Measurements from ENCODE around the gene TUG1. TPM values are rescaled to one million over a fixed set of nuclear protein-coding genes. Genes with fewer than 3 reads are reported as not detected.

TUG1 gene
- total RNA-seq, 4 donors from 2014 or later, result 81.6 to 127 (median 92.9) TPM

DNA sequence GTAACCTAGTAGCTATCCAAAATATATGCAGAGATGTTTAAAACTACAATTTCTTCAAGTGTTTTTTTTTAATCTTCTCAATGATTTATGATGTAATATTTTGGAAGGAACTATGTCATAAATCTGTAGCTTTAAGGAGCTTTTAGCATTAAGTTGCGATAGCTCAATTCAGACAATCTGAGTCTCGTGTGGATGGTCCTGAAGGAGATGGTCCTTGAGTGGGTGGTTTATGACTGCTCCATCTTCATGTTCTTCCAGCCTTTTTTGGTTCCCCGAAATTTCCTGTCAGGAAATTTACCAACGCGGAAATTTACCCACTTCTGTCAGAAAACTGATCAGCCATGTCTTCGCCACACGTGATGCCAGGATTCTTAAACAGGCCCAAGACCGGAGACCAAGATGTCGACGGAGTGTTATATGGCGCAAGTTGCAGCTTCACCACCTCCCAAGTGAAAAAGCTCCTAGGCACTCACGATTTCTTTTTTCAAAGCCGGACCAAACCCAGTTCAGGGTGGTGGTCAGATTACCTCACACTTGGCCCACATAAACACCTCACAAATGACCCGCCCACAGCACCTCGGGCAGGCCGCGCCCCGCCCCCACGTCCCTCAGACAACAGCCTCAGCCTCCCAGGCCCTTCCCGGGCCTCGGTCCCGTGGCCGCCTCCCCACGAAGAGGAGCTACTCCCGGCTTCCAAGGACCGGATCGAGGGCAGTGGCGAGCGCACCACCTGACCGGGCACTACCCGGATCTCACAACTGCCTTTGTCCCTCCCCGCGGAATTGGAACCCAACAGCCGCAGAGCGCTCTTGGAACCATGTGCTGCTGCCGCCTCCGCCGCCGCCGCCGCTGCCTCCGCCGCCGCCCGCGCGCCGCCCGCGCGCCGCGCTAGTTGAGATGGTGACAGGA, 796 bp upstream of the TUG1 start, which contains the start of gene MORC2:
TSS of gene MORC2 (minus strand) at position 760 of the 909 bp plus-strand sequence. CDS start 885 bp downstream, outside the sequence.
- Histone ChIP-seq H3K4me3 (replicated peaks in 1 of 3) (peak within 1 kb of the TSS; percentile 38 to 92 (median 88)), H3K27me3 (no peaks in the 10 kb centered on the region), H3K27ac (peak within 1 kb of the TSS; percentile 83 to 93 (median 92)), H3K4me1 (peaks cover 46% of the 10 kb centered on the region in 2 donors), H3K36me3 (peaks cover 14 to 23% of the 10 kb centered on the region in 2 donors), H3K9me3 (no peaks in the 10 kb centered on the region)
- 17 to 38% methylated on average over 19 to 49 of the region's 53 CpGs for WGBS, 2 donors
- peak; percentile 57 to 69 for DNase-seq
- intact Hi-C loops (cut with DNase I), result loop anchor here (5.0 kb wide), 1 partner anchor 119 kb away; no protein-coding TSS in a partner anchor
- TF ChIP-seq, protein P1, sequence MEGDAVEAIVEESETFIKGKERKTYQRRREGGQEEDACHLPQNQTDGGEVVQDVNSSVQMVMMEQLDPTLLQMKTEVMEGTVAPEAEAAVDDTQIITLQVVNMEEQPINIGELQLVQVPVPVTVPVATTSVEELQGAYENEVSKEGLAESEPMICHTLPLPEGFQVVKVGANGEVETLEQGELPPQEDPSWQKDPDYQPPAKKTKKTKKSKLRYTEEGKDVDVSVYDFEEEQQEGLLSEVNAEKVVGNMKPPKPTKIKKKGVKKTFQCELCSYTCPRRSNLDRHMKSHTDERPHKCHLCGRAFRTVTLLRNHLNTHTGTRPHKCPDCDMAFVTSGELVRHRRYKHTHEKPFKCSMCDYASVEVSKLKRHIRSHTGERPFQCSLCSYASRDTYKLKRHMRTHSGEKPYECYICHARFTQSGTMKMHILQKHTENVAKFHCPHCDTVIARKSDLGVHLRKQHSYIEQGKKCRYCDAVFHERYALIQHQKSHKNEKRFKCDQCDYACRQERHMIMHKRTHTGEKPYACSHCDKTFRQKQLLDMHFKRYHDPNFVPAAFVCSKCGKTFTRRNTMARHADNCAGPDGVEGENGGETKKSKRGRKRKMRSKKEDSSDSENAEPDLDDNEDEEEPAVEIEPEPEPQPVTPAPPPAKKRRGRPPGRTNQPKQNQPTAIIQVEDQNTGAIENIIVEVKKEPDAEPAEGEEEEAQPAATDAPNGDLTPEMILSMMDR (IDR thresholded peaks at IDR 0.05), result peak in 2 of 6 experiments; percentile 2 to 4
- no peak for TF ChIP-seq POLR2A (IDR thresholded peaks at IDR 0.05)

DNA sequence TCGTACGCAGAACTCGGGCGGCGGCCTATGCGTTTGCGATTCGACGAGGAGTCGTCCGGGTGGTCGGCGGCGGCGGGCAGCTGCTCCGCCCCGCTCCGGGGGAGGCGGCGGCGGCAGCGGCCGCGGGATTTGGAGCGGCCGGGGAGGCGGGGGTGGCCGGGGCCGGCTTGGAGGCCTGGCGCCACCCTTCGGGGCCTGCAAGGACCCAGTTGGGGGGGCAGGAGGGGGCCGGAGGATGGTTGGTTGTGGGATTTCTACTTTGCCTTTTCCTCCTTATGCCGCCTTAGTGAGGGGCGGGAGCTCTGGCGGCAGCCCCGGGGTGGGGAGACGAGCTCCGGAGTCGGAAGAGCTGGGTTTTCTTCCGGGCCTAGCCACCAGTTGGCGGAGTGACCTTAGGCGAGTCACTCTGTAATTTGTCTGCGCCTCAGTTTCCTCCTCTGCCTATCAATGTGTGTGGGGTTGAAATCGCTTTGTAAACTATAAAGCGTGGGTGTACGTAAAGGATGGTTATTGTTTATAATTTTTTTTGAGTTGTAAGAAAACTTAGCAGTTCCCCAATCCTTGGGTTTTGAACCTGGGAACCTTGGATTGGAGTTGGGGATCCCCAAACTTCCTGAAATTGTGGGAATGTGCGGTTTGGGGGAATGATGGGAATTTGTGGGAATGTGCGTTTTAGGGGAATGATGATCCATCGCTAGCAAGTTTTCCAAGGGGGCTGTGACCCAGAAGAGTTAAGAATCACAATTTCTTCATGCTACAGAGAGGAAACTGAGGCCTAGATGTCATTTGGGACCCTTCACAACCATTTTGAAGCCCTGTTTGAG, 679 bp downstream of the TUG1 start:
- Histone ChIP-seq H3K27ac (peak overlapping the region; percentile 83 to 93 (median 92)), H3K27me3 (no peaks in the 10 kb centered on the region), H3K9me3 (no peaks in the 10 kb centered on the region), H3K4me1 (peaks cover 37 to 40% of the 10 kb centered on the region in 2 donors), H3K36me3 (peaks cover 20 to 31% of the 10 kb centered on the region in 2 donors), H3K4me3 (replicated peaks in 1 of 3) (peak overlapping the region; percentile 38 to 92 (median 88))
- TF ChIP-seq POLR2A (IDR thresholded peaks at IDR 0.05), result peak in 1 of 2 donors; percentile 0
- TF ChIP-seq, protein P1 (IDR thresholded peaks at IDR 0.05), result no peak
- WGBS, 2 donors, result 4 to 5% methylated on average over 17 to 23 of the region's 49 CpGs
- peak; percentile 25 to 35 for DNase-seq
- intact Hi-C loops (cut with DNase I), result loop anchor here (5.0 kb wide), 1 partner anchor 118 kb away; no protein-coding TSS in a partner anchor

DNA sequence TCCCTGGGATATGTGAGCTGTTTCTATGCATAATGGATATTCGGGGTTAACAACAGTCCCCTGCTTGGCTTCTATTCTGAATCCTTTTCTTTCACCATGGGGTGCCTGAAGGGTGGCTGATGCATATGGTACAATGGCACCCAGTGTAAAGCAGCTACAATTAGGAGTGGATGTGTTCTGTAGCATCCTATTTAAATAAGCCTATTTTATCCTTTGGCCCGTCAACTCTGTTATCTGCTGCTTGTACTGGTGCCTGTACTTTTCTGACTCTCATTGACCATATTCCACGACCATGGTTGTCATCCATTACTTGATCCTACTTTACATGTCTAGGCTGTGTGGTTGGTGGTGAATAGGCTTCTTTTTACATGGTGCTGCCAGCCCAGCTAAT, 1.3 kb downstream of the TUG1 start:
- H3K4me3 ChIP-seq (replicated peaks in 1 of 3), result peak overlapping the region; percentile 38 to 92 (median 88)
- intact Hi-C loops (cut with DNase I), result no loop called here
- no peak overlapping the region for H3K27ac ChIP-seq
- no peak for DNase-seq
- H3K4me1 ChIP-seq, result peaks cover 37 to 40% of the 10 kb centered on the region in 2 donors
- H3K27me3 ChIP-seq, result no peaks in the 10 kb centered on the region
- peaks cover 24 to 36% of the 10 kb centered on the region in 2 donors for H3K36me3 ChIP-seq
- 55 to 58% methylated on average over 3 of the region's 3 CpGs for WGBS, 2 donors
- TF ChIP-seq, protein P1 (IDR thresholded peaks at IDR 0.05), result no peak
- TF ChIP-seq POLR2A (IDR thresholded peaks at IDR 0.05), result no peak
- no peaks in the 10 kb centered on the region for H3K9me3 ChIP-seq

DNA sequence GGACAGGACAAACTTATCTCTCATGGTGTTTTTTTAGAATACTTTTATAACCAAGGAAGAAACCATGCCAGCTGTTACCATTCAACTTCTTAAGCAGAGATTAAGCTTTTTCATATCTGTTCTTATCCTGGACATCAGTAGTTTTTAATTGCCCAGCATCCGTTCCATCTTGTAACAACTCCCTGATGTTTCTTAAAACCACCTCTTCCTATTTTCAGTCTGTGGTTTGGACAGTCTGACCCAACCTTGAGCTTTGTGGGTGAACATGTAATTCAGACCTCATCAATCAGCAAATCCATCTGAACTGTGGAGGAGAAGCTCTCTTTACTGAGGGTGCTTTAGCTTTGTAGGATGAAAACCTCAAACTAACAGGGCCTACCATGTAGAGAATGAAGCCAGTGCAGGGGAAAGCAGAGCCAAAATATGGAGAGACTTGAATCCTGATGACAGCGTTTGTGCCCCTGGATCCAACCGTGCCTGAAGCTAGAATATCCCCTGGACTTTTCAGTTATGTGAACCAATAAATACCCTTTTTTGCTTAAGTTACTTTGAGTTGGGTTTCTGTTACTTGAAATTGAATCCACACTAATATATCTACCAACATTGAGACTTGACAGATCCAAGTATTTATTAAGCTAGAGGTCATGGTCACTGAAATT, 9.4 kb downstream of the TUG1 start:
- H3K27me3 ChIP-seq, result no peaks in the 10 kb centered on the region
- TF ChIP-seq POLR2A (IDR thresholded peaks at IDR 0.05), result no peak
- TF ChIP-seq, protein P1 (IDR thresholded peaks at IDR 0.05), result no peak
- no peak overlapping the region for H3K4me3 ChIP-seq (replicated peaks in 1 of 3)
- intact Hi-C loops (cut with DNase I), result no loop called here
- H3K9me3 ChIP-seq, result no peaks in the 10 kb centered on the region
- no peak for DNase-seq
- WGBS, 2 donors, result 96 to 98% methylated on average over 3 of the region's 3 CpGs
- no peak overlapping the region for H3K27ac ChIP-seq
- peaks cover 11 to 14% of the 10 kb centered on the region in 2 donors for H3K36me3 ChIP-seq
- no peaks in the 10 kb centered on the region for H3K4me1 ChIP-seq
